Gastrocnemius medialis (tissue), 4 donors: ENCODE data around the gene APOBEC3H.

Experiments used
- CTCF ChIP-seq, 5 experiments: fragments of 450-650 bp in 3 of 5; fragments of 200-600 bp in 2 of 5; sonication (generic) in 2 of 5; IDR thresholded peaks in 4 of 5; conservative IDR thresholded peaks in 1 of 5; 1 replicate in 4 of 5; 2 replicates in 1 of 5; pipeline ENCODE4 v1.5.1; 2016 to 2019; ENCODE audit warnings: antibody characterized with exemption in 5 of 5, mild to moderate bottlenecking in 3 of 5, moderate library complexity in 3 of 5
- POLR2A ChIP-seq, 2 donors: fragments of 450-650 bp; IDR thresholded peaks; one replicate each; pipeline ENCODE4 v1.6.1; 2017; ENCODE audit warnings: antibody characterized with exemption in 2 of 2, mild to moderate bottlenecking in 2 of 2, moderate library complexity in 2 of 2

- TF ChIP-seq CTCF (IDR thresholded peaks at IDR 0.05 in 4 of 5, conservative IDR thresholded peaks at IDR 0.05 in 1 of 5) (no peak), POLR2A (IDR thresholded peaks at IDR 0.05) (no peak)
Measured at GRCh38 chr22:39129746-39130145, 32.7 kb downstream of the APOBEC3H start.
